ENCODE data around the gene MTG2. TPM values are rescaled to one million over a fixed set of nuclear protein-coding genes. Genes with fewer than 3 reads are reported as not detected.

Gene MTG2
- total and polyA plus RNA-seq, 4 experiments from 2014 or later = 15.9 to 50.7 (median 36.2) TPM

- Histone ChIP-seq H3K9me3 (ENCODE audit: control insufficient read depth in 1 of 2, low read length in 2 of 2) (no peaks in the 10 kb centered on the region), H3K27ac (ENCODE audit: low read depth, low read length) (no peak overlapping the region), H3K4me1 (ENCODE audit: insufficient read depth, low read length) (peaks cover 19% of the 10 kb centered on the region), H3K27me3 (ENCODE audit: insufficient read depth, low read length) (no peaks in the 10 kb centered on the region), H3K36me3 (ENCODE audit: insufficient read depth, low read length) (peaks cover 81% of the 10 kb centered on the region), H3K4me3 (ENCODE audit: low read length in 2 of 2) (no peak overlapping the region)
- Mint-ChIP-seq H3K27me3 (no peaks in the 10 kb centered on the region), H3K27ac (peak overlapping the region; percentile 33 to 93 (median 91)), H3K9me3 (no peaks in the 10 kb centered on the region), H3K36me3 (peaks cover 36 to 89% of the 10 kb centered on the region in 2 donors), H3K4me1 (peaks cover 30 to 57% (median 37%) of the 10 kb centered on the region in 4 donors), H3K4me3 (peak overlapping the region in 1 of 8 donors; percentile 50)
- ChIA-PET CTCF (ENCODE audit: partially characterized antibody) (interaction anchor here (0.7 to 6.8 kb wide), 12 partner anchors 9 to 126 kb away, joined by 3 to 114 read pairs (median 6); partner anchors contain the start of genes LSM14B and TAF4), POLR2A (ENCODE audit: partially characterized antibody) (interaction anchor here (1.1 to 3.1 kb wide), 6 partner anchors 10 to 125 kb away, joined by 3 to 22 read pairs (median 15); partner anchors contain the start of gene LSM14B)
- peak; percentile 69 to 74 (median 74) for DNase-seq
- intact Hi-C loops (cut with micrococcal nuclease) = loop anchor here (1.0 to 5.0 kb wide), 4 partner anchors 70 to 246 kb away; no protein-coding TSS in a partner anchor
These were observed 46.3 kb upstream of the MTG2 start for GRCh38 chr20:62136283-62137091.

DNA sequence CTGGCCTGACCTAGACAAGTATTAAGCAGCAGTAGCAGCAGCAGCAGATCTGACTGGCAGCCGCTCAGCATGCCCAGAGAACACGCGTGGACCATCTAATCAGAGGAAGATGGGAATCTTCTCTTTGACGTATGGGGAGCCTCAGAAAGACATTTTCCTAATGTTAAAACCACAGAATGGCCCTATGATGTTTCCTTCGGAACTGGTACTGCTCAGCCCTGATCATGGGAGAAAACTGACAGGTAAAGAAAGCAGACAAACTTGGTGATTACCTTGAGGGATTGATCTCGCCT, 45.8 kb upstream of the MTG2 start:
- no peaks in the 10 kb centered on the region for H3K27me3 Mint-ChIP-seq
- DNase-seq = no peak
- Histone ChIP-seq H3K9me3 (ENCODE audit: control insufficient read depth in 1 of 2, low read length in 2 of 2) (no peaks in the 10 kb centered on the region), H3K27ac (ENCODE audit: low read depth, low read length) (no peak overlapping the region), H3K4me1 (ENCODE audit: insufficient read depth, low read length) (peaks cover 24% of the 10 kb centered on the region), H3K36me3 (ENCODE audit: insufficient read depth, low read length) (peaks cover 75% of the 10 kb centered on the region), H3K27me3 (ENCODE audit: insufficient read depth, low read length) (no peaks in the 10 kb centered on the region), H3K4me3 (ENCODE audit: low read length in 2 of 2) (no peak overlapping the region)
- ChIA-PET CTCF (ENCODE audit: partially characterized antibody) (interaction anchor here (1.0 to 6.8 kb wide), 4 partner anchors 12 to 127 kb away, joined by 3 to 114 read pairs (median 19); no protein-coding TSS in a partner anchor), POLR2A (ENCODE audit: partially characterized antibody) (interaction anchor here (1.5 to 2.0 kb wide), 5 partner anchors 15 to 126 kb away, joined by 5 to 22 read pairs (median 9); partner anchors contain the start of gene LSM14B)
- H3K9me3 Mint-ChIP-seq = peaks cover 0 to 2% (median 0%) of the 10 kb centered on the region in 8 donors
- peak overlapping the region; percentile 33 to 93 (median 91) for H3K27ac Mint-ChIP-seq
- H3K4me1 Mint-ChIP-seq = peaks cover 33 to 60% (median 39%) of the 10 kb centered on the region in 4 donors
- peaks cover 33 to 89% of the 10 kb centered on the region in 2 donors for H3K36me3 Mint-ChIP-seq
- intact Hi-C loops (cut with micrococcal nuclease) = loop anchor here (1.0 to 5.0 kb wide), 4 partner anchors 70 to 245 kb away; no protein-coding TSS in a partner anchor
- peak overlapping the region in 1 of 8 donors; percentile 50 for H3K4me3 Mint-ChIP-seq

DNA sequence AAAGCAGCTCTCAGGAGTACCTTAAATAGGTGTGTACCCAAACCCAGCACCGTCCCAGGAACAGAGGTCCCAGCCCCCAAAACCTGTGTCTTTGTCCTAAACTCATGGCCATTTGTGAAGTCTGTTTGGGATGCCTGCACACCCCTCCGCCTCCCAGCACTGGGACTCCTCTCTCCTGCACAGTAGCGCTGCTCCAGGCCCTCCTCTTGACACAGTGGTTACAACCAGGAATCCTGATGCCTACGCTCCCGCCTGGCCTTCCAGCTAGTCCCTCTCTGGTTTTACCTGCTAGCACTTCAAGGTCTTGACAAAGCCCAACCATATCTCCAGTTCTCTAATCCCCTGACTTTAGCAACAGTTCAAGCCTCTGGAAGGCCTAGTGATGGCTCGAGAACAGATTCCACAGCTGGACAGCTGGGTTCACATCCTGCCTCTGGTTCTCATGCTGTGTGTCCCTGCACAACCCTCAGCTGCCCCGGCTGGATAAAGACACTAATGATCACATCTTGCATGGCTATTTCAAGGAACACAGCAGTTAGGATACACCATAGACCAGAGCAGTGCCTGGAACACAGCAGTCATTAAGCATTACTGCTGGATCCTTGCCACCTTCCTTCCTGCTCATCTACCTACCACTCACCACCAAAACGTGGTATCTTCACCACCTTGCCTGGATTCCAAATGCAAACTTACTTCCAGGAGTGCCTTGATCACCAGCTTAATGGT, 45.2 kb upstream of the MTG2 start:
- Mint-ChIP-seq H3K27ac (peak overlapping the region; percentile 5 to 93 (median 66)), H3K4me1 (peaks cover 28 to 59% (median 37%) of the 10 kb centered on the region in 4 donors), H3K27me3 (no peaks in the 10 kb centered on the region), H3K36me3 (peaks cover 27 to 86% of the 10 kb centered on the region in 2 donors), H3K4me3 (no peak overlapping the region), H3K9me3 (peaks cover 0 to 2% (median 0%) of the 10 kb centered on the region in 8 donors)
- Histone ChIP-seq H3K36me3 (ENCODE audit: insufficient read depth, low read length) (peaks cover 71% of the 10 kb centered on the region), H3K4me1 (ENCODE audit: insufficient read depth, low read length) (peaks cover 26% of the 10 kb centered on the region), H3K9me3 (ENCODE audit: control insufficient read depth in 1 of 2, low read length in 2 of 2) (no peaks in the 10 kb centered on the region), H3K4me3 (ENCODE audit: low read length in 2 of 2) (no peak overlapping the region), H3K27me3 (ENCODE audit: insufficient read depth, low read length) (no peaks in the 10 kb centered on the region), H3K27ac (ENCODE audit: low read depth, low read length) (peak overlapping the region; percentile 8)
- CTCF ChIA-PET (ENCODE audit: partially characterized antibody) = interaction anchor here (1.0 to 6.8 kb wide), 4 partner anchors 12 to 127 kb away, joined by 3 to 114 read pairs (median 20); no protein-coding TSS in a partner anchor
- intact Hi-C loops (cut with micrococcal nuclease) = loop anchor here (1.0 to 5.0 kb wide), 4 partner anchors 71 to 245 kb away; no protein-coding TSS in a partner anchor
- POLR2A ChIA-PET (ENCODE audit: partially characterized antibody) = interaction anchor here (0.6 to 1.7 kb wide), 5 partner anchors 16 to 127 kb away, joined by 3 to 10 read pairs (median 6); partner anchors contain the start of gene LSM14B
- DNase-seq = no peak

- Mint-ChIP-seq H3K9me3 (peaks cover 0 to 2% (median 0%) of the 10 kb centered on the region in 8 donors), H3K27ac (peak overlapping the region in 3 of 7 donors; percentile 19 to 93 (median 91)), H3K27me3 (no peaks in the 10 kb centered on the region), H3K4me3 (no peak overlapping the region), H3K4me1 (peaks cover 28 to 59% (median 36%) of the 10 kb centered on the region in 4 donors), H3K36me3 (peaks cover 27 to 86% of the 10 kb centered on the region in 2 donors)
- no peaks in the 10 kb centered on the region for H3K9me3 ChIP-seq (ENCODE audit: control insufficient read depth in 1 of 2, low read length in 2 of 2)
- CTCF ChIA-PET (ENCODE audit: partially characterized antibody) = interaction anchor here (1.0 to 6.8 kb wide), 4 partner anchors 13 to 128 kb away, joined by 3 to 114 read pairs (median 20); no protein-coding TSS in a partner anchor
- POLR2A ChIA-PET (ENCODE audit: partially characterized antibody) = interaction anchor here (0.6 to 1.7 kb wide), 5 partner anchors 16 to 128 kb away, joined by 3 to 10 read pairs (median 6); partner anchors contain the start of gene LSM14B
- intact Hi-C loops (cut with micrococcal nuclease) = loop anchor here (5.0 kb wide), 2 partner anchors 111 to 244 kb away; no protein-coding TSS in a partner anchor
- peaks cover 68% of the 10 kb centered on the region for H3K36me3 ChIP-seq (ENCODE audit: insufficient read depth, low read length)
- H3K27ac ChIP-seq (ENCODE audit: low read depth, low read length) = no peak overlapping the region
- peaks cover 24% of the 10 kb centered on the region for H3K4me1 ChIP-seq (ENCODE audit: insufficient read depth, low read length)
- no peak for DNase-seq
- H3K4me3 ChIP-seq (ENCODE audit: low read length in 2 of 2) = no peak overlapping the region
- no peaks in the 10 kb centered on the region for H3K27me3 ChIP-seq (ENCODE audit: insufficient read depth, low read length)
These were observed 44.7 kb upstream of the MTG2 start for GRCh38 chr20:62138204-62138543.

DNA sequence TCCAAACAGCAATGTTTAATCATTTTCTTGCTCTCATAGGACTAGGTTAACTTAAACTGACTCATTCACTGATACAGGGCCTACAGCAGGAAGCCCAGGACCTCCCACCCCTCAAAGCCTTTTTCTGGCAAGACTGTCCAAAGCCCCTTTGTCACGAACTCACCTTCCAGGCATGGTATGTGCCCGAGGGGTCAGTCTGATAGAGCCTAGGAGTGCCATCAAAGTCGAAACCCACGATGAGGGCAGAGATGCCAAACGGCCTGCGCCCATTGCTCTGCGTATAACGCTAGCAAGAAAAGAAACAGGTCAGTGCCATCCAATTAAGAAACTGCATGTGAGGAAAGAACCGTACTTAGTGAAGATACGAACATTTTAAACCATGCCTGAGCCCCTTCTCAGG, 43.9 kb upstream of the MTG2 start:
- intact Hi-C loops (cut with micrococcal nuclease) = loop anchor here (5.0 kb wide), 2 partner anchors 112 to 243 kb away; no protein-coding TSS in a partner anchor
- H3K27me3 ChIP-seq (ENCODE audit: insufficient read depth, low read length) = no peaks in the 10 kb centered on the region
- H3K27ac ChIP-seq (ENCODE audit: low read depth, low read length) = peak overlapping the region; percentile 66
- Mint-ChIP-seq H3K4me1 (peaks cover 28 to 58% (median 35%) of the 10 kb centered on the region in 4 donors), H3K9me3 (peaks cover 0 to 2% (median 0%) of the 10 kb centered on the region in 8 donors), H3K27me3 (no peaks in the 10 kb centered on the region), H3K27ac (peak overlapping the region in 3 of 7 donors; percentile 42 to 94 (median 80)), H3K4me3 (no peak overlapping the region), H3K36me3 (peaks cover 26 to 78% of the 10 kb centered on the region in 2 donors)
- H3K9me3 ChIP-seq (ENCODE audit: control insufficient read depth in 1 of 2, low read length in 2 of 2) = no peaks in the 10 kb centered on the region
- POLR2A ChIA-PET (ENCODE audit: partially characterized antibody) = interaction anchor here (1.0 to 1.6 kb wide), 3 partner anchors 17 to 128 kb away, joined by 4 to 5 read pairs (median 4); no protein-coding TSS in a partner anchor
- peaks cover 63% of the 10 kb centered on the region for H3K36me3 ChIP-seq (ENCODE audit: insufficient read depth, low read length)
- peaks cover 24% of the 10 kb centered on the region for H3K4me1 ChIP-seq (ENCODE audit: insufficient read depth, low read length)
- H3K4me3 ChIP-seq (ENCODE audit: low read length in 2 of 2) = no peak overlapping the region
- CTCF ChIA-PET (ENCODE audit: partially characterized antibody) = interaction anchor here (5.7 to 6.8 kb wide), 2 partner anchors 14 to 129 kb away, joined by 35 to 114 read pairs; no protein-coding TSS in a partner anchor
- DNase-seq = no peak

- POLR2A ChIA-PET (ENCODE audit: partially characterized antibody) = interaction anchor here (1.0 to 1.2 kb wide), 2 partner anchors 18 to 129 kb away, joined by 4 read pairs; no protein-coding TSS in a partner anchor
- H3K36me3 Mint-ChIP-seq = peaks cover 23 to 75% of the 10 kb centered on the region in 2 donors
These were observed 43.2 kb upstream of the MTG2 start for GRCh38 chr20:62139636-62140035.

More at GRCh38 chr20:62139636-62140035, 43.2 kb upstream of the MTG2 start:
- CTCF ChIA-PET (ENCODE audit: partially characterized antibody) = interaction anchor here (6.8 kb wide), 1 partner anchor 129 kb away, joined by 114 read pairs; no protein-coding TSS in a partner anchor
- no peak for DNase-seq
- Histone ChIP-seq H3K9me3 (ENCODE audit: control insufficient read depth in 1 of 2, low read length in 2 of 2) (no peaks in the 10 kb centered on the region), H3K36me3 (ENCODE audit: insufficient read depth, low read length) (peaks cover 58% of the 10 kb centered on the region), H3K4me3 (ENCODE audit: low read length in 2 of 2) (no peak overlapping the region), H3K4me1 (ENCODE audit: insufficient read depth, low read length) (peaks cover 27% of the 10 kb centered on the region), H3K27ac (ENCODE audit: low read depth, low read length) (peak overlapping the region; percentile 66), H3K27me3 (ENCODE audit: insufficient read depth, low read length) (no peaks in the 10 kb centered on the region)
- intact Hi-C loops (cut with micrococcal nuclease) = loop anchor here (5.0 kb wide), 2 partner anchors 112 to 243 kb away; no protein-coding TSS in a partner anchor
- Mint-ChIP-seq H3K4me1 (peaks cover 29 to 59% (median 36%) of the 10 kb centered on the region in 4 donors), H3K27me3 (no peaks in the 10 kb centered on the region), H3K9me3 (peaks cover 0 to 2% (median 0%) of the 10 kb centered on the region in 8 donors), H3K4me3 (no peak overlapping the region), H3K27ac (peak overlapping the region in 5 of 7 donors; percentile 66 to 94 (median 74))

Measured in CD4-positive, alpha-beta memory T cell (primary cell).